OCI-LY3 (cell line): ENCODE results near the gene LCORL.

ENCODE experiments used
- CTCF ChIP-seq: fragments of 200-600, 300-600 bp; sonication (generic); IDR thresholded peaks from 2 replicates; pipeline ENCODE4 v1.5.1; 2014; ENCODE audit warnings: antibody characterized with exemption, low read length, low read depth
- EZH2phosphoT487 ChIP-seq: fragments of 200-600 bp; shearing (Covaris generic); IDR thresholded peaks from 2 replicates; pipeline ENCODE4 v1.6.1; 2018; ENCODE audit warnings: antibody characterized with exemption, mixed run types, low read depth

- TF ChIP-seq CTCF, result no peak
- TF ChIP-seq EZH2phosphoT487, result no peak
Measured at GRCh38 chr4:17921451-17921850, 100.1 kb downstream of the LCORL start.
